HCT116 (cell line): ENCODE results near the gene ZBED2. TPM values are rescaled to one million over a fixed set of nuclear protein-coding genes. Genes with fewer than 3 reads are reported as not detected.

ENCODE experiments used
- ATAC-seq: fragments of 200-7000 bp; cut with Tn5 transposase; 2 replicates; pipeline ENCODE4 v1.9.1; 2020; ENCODE audit warnings: mild to moderate bottlenecking, moderate library complexity
- BruUV-seq: library from RNA; stranded (reverse); fragments of 400-500 nt; replicated peaks from 2 replicates; lab custom pipeline; 2021; lab: Mats Ljungman, UMichigan
- CTCF ChIA-PET: fragments of 300-600 bp; sonication (Branson Sonifier 250); formaldehyde crosslinking; loops from one replicate; lab custom pipeline; 2021; ENCODE audit warnings: antibody characterized with exemption; lab: Charles Lee
- POLR2A ChIA-PET: fragments of 300-600, 350-600 bp; sonication (Branson Sonifier 250); formaldehyde crosslinking; loops from one replicate; lab custom pipeline; 2021; ENCODE audit warnings: antibody characterized with exemption; lab: Charles Lee
- RAD21 ChIA-PET, 2 experiments: fragments of 300-600 bp; sonication (Branson Sonifier 250); formaldehyde crosslinking; loops; one replicate each; lab custom pipeline; 2023; ENCODE audit warnings: low total read pairs in 2 of 2; ENCODE audit not compliant: uncharacterized antibody in 2 of 2, unreplicated experiment in 2 of 2, low non-redundant PET in 1 of 2; lab: Charles Lee
- DNase-seq: peaks from one replicate; pipeline ENCODE4 v3.0.0-alpha.2; 2010; ENCODE audit warnings: low read depth, low spot score
- H2AFZ ChIP-seq: fragments of 200-600 bp; shearing (Covaris generic), sonication (generic); 2 replicates; pipeline ENCODE4 v1.6.1; 2017; ENCODE audit warnings: low read depth, mixed run types, mixed read lengths, antibody characterized with exemption, low read length; ENCODE audit not compliant: poor library complexity, severe bottlenecking
- H3K27ac ChIP-seq: 2 replicates; pipeline ENCODE4 v1.5.1; 2012; ENCODE audit warnings: low read depth, low read length
- H3K27me3 ChIP-seq: fragments of 200-600 bp; sonication (generic); 2 replicates; pipeline ENCODE4 v1.6.1; 2016; ENCODE audit warnings: mixed run types, low read length, mixed read lengths; ENCODE audit not compliant: insufficient read depth
- H3K36me3 ChIP-seq, 2 experiments: fragments of 200-500 bp in 1 of 2; fragments of 200-600 bp in 1 of 2; sonication (Bioruptor generic) in 1 of 2; sonication (generic) in 1 of 2; 2 replicates each; pipeline versions ENCODE4 v1.5.1 to v1.6.1; 2014 to 2016; ENCODE audit warnings: low read length in 2 of 2, inconsistent platforms in 1 of 2, mixed read lengths in 1 of 2, mixed run types in 1 of 2; ENCODE audit not compliant: insufficient read depth in 2 of 2, control insufficient read depth in 1 of 2
- H3K4me1 ChIP-seq, 2 experiments: fragments of 200-600 bp in 1 of 2; sonication (generic) in 1 of 2; 2 replicates each; pipeline versions ENCODE4 v1.5.1 to v1.6.1; 2012 to 2017; ENCODE audit warnings: low read length in 2 of 2, inconsistent platforms in 1 of 2, mild to moderate bottlenecking in 1 of 2, mixed read lengths in 1 of 2, mixed run types in 1 of 2, moderate library complexity in 1 of 2; ENCODE audit not compliant: insufficient read depth in 2 of 2, control insufficient read depth in 1 of 2
- H3K4me2 ChIP-seq: fragments of 200-600 bp; sonication (generic); 2 replicates; pipeline ENCODE4 v1.6.1; 2017; ENCODE audit warnings: mixed run types, low read length, mixed read lengths
- H3K4me3 ChIP-seq, 2 experiments: fragments of 200-600 bp in 1 of 2; sonication (generic) in 1 of 2; replicated peaks in 1 of 2; 2 replicates each; pipeline ENCODE4 v1.5.1; 2011 to 2016; ENCODE audit warnings: low read length in 2 of 2, control low read depth in 1 of 2, low read depth in 1 of 2, mild to moderate bottlenecking in 1 of 2, mixed read lengths in 1 of 2, mixed run types in 1 of 2
- H3K79me2 ChIP-seq: fragments of 200-600 bp; sonication (generic); 2 replicates; pipeline ENCODE4 v1.6.1; 2017; ENCODE audit warnings: mild to moderate bottlenecking, mixed run types, low read length, moderate library complexity, mixed read lengths; ENCODE audit not compliant: insufficient read depth
- H3K9ac ChIP-seq: fragments of 200-600 bp; sonication (generic); 2 replicates; pipeline ENCODE4 v1.6.1; 2016; ENCODE audit warnings: low read length, mixed read lengths
- H3K9me2 ChIP-seq: fragments of 200-600 bp; sonication (generic), shearing (Covaris generic); 2 replicates; pipeline ENCODE4 v1.6.1; 2017; ENCODE audit warnings: mixed run types, mild to moderate bottlenecking, moderate library complexity; ENCODE audit not compliant: insufficient read depth
- H3K9me3 ChIP-seq, 2 experiments: fragments of 200-500 bp in 1 of 2; fragments of 200-600 bp in 1 of 2; sonication (Bioruptor generic) in 1 of 2; sonication (generic) in 1 of 2; 2 replicates each; pipeline ENCODE4 v1.6.1; 2014 to 2017; ENCODE audit warnings: low read length in 2 of 2, mixed read lengths in 2 of 2, inconsistent platforms in 1 of 2, low read depth in 1 of 2, mild to moderate bottlenecking in 1 of 2, mixed run types in 1 of 2, moderate library complexity in 1 of 2; ENCODE audit not compliant: control insufficient read depth in 1 of 2, insufficient read depth in 1 of 2
- H4K20me1 ChIP-seq: fragments of 200-600 bp; sonication (generic), shearing (Covaris generic); 2 replicates; pipeline ENCODE4 v1.6.1; 2017; ENCODE audit warnings: mixed run types, mild to moderate bottlenecking, moderate library complexity; ENCODE audit not compliant: insufficient read depth
- ELF1 ChIP-seq: IDR thresholded peaks from 2 replicates; pipeline ENCODE4 v1.6.1; 2012; ENCODE audit warnings: low read depth, borderline replicate concordance
- EZH2 ChIP-seq: fragments of 200-600 bp; sonication (generic); IDR thresholded peaks from 2 replicates; pipeline ENCODE4 v1.6.1; 2017; ENCODE audit warnings: antibody characterized with exemption, mixed run types
- EZH2phosphoT487 ChIP-seq: fragments of 200-600 bp; IDR thresholded peaks from 2 replicates; pipeline ENCODE4 v1.6.1; 2018; ENCODE audit warnings: antibody characterized with exemption, borderline replicate concordance
- FOSL1 ChIP-seq: IDR thresholded peaks from 2 replicates; pipeline ENCODE4 v1.6.1; 2012; ENCODE audit warnings: low read depth
- POLR2A ChIP-seq: IDR thresholded peaks from 2 replicates; pipeline ENCODE4 v1.7.0; 2011; ENCODE audit warnings: borderline replicate concordance; ENCODE audit not compliant: insufficient read depth, insufficient read length; ENCODE audit errors: extremely low read depth
- RAD21 ChIP-seq: IDR thresholded peaks from 2 replicates; pipeline ENCODE4 v1.6.1; 2012; ENCODE audit warnings: low read depth, mild to moderate bottlenecking
- SP1 ChIP-seq: IDR thresholded peaks from 2 replicates; pipeline ENCODE4 v1.6.1; 2012; ENCODE audit warnings: low read depth
- ZFX ChIP-seq: fragments of 450-650 bp; IDR thresholded peaks from 2 replicates; pipeline ENCODE4 v1.6.1; 2017
- ZNF274 ChIP-seq: fragments of 200-500 bp; sonication (Bioruptor generic); IDR thresholded peaks from 2 replicates; pipeline ENCODE4 v1.6.1; 2014; ENCODE audit warnings: mild to moderate bottlenecking, low read depth, low read length, inconsistent platforms
- intact Hi-C: fragments of 100-400 bp; cut with micrococcal nuclease; formaldehyde crosslinking; loops from 2 replicates; pipeline ENCODE4 v1.10.0; 2022
- total RNA-seq: library from RNA; stranded (reverse); gene quantifications from one replicate; pipeline ENCODE4 v1.2.1, GENCODE V29; 2021; ENCODE audit not compliant: unreplicated experiment
- TF ChIP-seq, protein P1 (sequence below): IDR thresholded peaks from 2 replicates; pipeline ENCODE4 v1.6.1; 2011; ENCODE audit warnings: mild to moderate bottlenecking, low read length, moderate library complexity; ENCODE audit not compliant: insufficient replicate concordance; ENCODE audit errors: extremely low read depth
- TF ChIP-seq, protein P2 (sequence below), 3 experiments: fragments of 200-600 bp in 1 of 3; sonication (generic) in 1 of 3; IDR thresholded peaks in 2 of 3; conservative IDR thresholded peaks in 1 of 3; 2 replicates each; pipeline ENCODE4 v1.5.1; 2012 to 2017; ENCODE audit warnings: low read depth in 2 of 3, low read length in 2 of 3, antibody characterized with exemption in 1 of 3, borderline replicate concordance in 1 of 3, control low read depth in 1 of 3, mild to moderate bottlenecking in 1 of 3, mixed read lengths in 1 of 3, mixed run types in 1 of 3, moderate library complexity in 1 of 3; ENCODE audit not compliant: insufficient read depth in 1 of 3
- TF ChIP-seq, protein P3 (sequence below): IDR thresholded peaks from 2 replicates; pipeline ENCODE4 v1.6.1; 2012
- TF ChIP-seq, protein P4 (sequence below): IDR thresholded peaks from 2 replicates; pipeline ENCODE4 v1.6.1; 2012; ENCODE audit warnings: low read depth

ZBED2 gene
- total RNA-seq, 1 experiment from 2014 or later = 16.1 TPM

DNA sequence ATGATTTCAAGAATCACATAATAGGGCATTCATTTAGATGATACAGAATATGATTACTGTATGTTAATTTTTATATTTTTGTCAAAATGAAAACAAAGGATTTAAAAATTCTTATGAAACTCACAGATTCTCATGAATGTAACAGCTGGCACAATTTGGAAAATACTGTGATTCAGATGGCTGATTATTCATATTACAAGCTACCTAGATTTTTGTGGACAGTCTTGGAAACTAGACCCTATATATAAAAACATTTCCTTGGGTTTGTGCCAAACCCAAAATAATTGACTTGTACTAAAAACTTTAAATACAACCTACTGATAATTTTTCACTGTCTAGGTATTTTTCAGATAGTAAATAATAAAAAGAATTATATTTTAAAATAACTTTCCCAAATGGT is 26.2 kb downstream of the ZBED2 start:
- intact Hi-C loops = no loop called here
- Histone ChIP-seq H3K27me3 (no peaks in the 10 kb centered on the region), H4K20me1 (no peaks in the 10 kb centered on the region), H2AFZ (no peak overlapping the region), H3K4me3 (no peak overlapping the region), H3K4me1 (peaks cover 8 to 10% of the 10 kb centered on the region in 2 experiments), H3K36me3 (no peaks in the 10 kb centered on the region), H3K9me2 (no peaks in the 10 kb centered on the region), H3K79me2 (no peaks in the 10 kb centered on the region), H3K4me2 (no peak overlapping the region), H3K9ac (no peak overlapping the region), H3K27ac (no peak overlapping the region), H3K9me3 (no peaks in the 10 kb centered on the region)
- ChIA-PET POLR2A (no interaction called here), CTCF (interaction anchor here (0.9 kb wide), 1 partner anchor 9 kb away, joined by 3 read pairs; no protein-coding TSS in a partner anchor), RAD21 (no interaction called here)
- TF ChIP-seq POLR2A = no peak
- DNase-seq (no peak), ATAC-seq (no peak)
- no TSS peak for BruUV-seq

DNA sequence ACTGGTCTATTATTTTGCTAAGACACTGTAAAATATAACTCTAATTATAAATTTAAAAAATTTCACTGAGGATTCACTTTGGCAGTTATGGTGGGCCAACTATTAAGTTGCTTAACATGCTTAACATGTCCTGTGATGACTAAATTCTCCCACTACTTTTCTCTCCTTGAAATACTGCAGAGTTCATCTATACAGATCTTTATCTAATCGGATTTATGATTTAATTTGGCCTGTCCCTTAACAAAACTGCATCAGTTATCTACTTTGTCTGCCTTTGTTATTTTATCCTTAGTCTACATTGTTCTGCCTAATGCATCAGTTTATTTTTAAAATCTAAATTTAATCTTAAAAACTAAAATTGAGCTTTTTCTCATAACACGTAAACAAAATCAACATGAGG is 26.8 kb downstream of the ZBED2 start:
- H3K27me3 ChIP-seq = no peaks in the 10 kb centered on the region
- CTCF ChIA-PET = no interaction called here
- ATAC-seq (no peak), DNase-seq (no peak)
- no peak overlapping the region for H3K4me2 ChIP-seq
- no peaks in the 10 kb centered on the region for H3K9me2 ChIP-seq
- H3K36me3 ChIP-seq = no peaks in the 10 kb centered on the region
- intact Hi-C loops = no loop called here
- H3K27ac ChIP-seq = no peak overlapping the region
- peaks cover 8 to 10% of the 10 kb centered on the region in 2 experiments for H3K4me1 ChIP-seq
- no peaks in the 10 kb centered on the region for H4K20me1 ChIP-seq
- no peaks in the 10 kb centered on the region for H3K9me3 ChIP-seq
- RAD21 ChIA-PET = no interaction called here
- no TSS peak for BruUV-seq
- no peak overlapping the region for H2AFZ ChIP-seq
- H3K4me3 ChIP-seq = no peak overlapping the region
- POLR2A ChIA-PET = no interaction called here
- no peaks in the 10 kb centered on the region for H3K79me2 ChIP-seq
- H3K9ac ChIP-seq = no peak overlapping the region
- TF ChIP-seq, protein P1, sequence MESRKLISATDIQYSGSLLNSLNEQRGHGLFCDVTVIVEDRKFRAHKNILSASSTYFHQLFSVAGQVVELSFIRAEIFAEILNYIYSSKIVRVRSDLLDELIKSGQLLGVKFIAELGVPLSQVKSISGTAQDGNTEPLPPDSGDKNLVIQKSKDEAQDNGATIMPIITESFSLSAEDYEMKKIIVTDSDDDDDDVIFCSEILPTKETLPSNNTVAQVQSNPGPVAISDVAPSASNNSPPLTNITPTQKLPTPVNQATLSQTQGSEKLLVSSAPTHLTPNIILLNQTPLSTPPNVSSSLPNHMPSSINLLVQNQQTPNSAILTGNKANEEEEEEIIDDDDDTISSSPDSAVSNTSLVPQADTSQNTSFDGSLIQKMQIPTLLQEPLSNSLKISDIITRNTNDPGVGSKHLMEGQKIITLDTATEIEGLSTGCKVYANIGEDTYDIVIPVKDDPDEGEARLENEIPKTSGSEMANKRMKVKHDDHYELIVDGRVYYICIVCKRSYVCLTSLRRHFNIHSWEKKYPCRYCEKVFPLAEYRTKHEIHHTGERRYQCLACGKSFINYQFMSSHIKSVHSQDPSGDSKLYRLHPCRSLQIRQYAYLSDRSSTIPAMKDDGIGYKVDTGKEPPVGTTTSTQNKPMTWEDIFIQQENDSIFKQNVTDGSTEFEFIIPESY = no peak
- TF ChIP-seq, protein P2, sequence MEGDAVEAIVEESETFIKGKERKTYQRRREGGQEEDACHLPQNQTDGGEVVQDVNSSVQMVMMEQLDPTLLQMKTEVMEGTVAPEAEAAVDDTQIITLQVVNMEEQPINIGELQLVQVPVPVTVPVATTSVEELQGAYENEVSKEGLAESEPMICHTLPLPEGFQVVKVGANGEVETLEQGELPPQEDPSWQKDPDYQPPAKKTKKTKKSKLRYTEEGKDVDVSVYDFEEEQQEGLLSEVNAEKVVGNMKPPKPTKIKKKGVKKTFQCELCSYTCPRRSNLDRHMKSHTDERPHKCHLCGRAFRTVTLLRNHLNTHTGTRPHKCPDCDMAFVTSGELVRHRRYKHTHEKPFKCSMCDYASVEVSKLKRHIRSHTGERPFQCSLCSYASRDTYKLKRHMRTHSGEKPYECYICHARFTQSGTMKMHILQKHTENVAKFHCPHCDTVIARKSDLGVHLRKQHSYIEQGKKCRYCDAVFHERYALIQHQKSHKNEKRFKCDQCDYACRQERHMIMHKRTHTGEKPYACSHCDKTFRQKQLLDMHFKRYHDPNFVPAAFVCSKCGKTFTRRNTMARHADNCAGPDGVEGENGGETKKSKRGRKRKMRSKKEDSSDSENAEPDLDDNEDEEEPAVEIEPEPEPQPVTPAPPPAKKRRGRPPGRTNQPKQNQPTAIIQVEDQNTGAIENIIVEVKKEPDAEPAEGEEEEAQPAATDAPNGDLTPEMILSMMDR (IDR thresholded peaks at IDR 0.05 in 2 of 3, conservative IDR thresholded peaks at IDR 0.05 in 1 of 3; ENCODE audit: borderline replicate concordance in 1 of 3, insufficient read depth in 1 of 3, low read depth in 2 of 3, low read length in 2 of 3) = no peak
- TF ChIP-seq RAD21 (no peak), FOSL1 (no peak), POLR2A (no peak), ZNF274 (no peak), EZH2 (no peak), EZH2phosphoT487 (no peak), ZFX (no peak), SP1 (no peak), ELF1 (no peak)
- TF ChIP-seq, protein P3, sequence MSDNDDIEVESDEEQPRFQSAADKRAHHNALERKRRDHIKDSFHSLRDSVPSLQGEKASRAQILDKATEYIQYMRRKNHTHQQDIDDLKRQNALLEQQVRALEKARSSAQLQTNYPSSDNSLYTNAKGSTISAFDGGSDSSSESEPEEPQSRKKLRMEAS = no peak
- TF ChIP-seq, protein P4, sequence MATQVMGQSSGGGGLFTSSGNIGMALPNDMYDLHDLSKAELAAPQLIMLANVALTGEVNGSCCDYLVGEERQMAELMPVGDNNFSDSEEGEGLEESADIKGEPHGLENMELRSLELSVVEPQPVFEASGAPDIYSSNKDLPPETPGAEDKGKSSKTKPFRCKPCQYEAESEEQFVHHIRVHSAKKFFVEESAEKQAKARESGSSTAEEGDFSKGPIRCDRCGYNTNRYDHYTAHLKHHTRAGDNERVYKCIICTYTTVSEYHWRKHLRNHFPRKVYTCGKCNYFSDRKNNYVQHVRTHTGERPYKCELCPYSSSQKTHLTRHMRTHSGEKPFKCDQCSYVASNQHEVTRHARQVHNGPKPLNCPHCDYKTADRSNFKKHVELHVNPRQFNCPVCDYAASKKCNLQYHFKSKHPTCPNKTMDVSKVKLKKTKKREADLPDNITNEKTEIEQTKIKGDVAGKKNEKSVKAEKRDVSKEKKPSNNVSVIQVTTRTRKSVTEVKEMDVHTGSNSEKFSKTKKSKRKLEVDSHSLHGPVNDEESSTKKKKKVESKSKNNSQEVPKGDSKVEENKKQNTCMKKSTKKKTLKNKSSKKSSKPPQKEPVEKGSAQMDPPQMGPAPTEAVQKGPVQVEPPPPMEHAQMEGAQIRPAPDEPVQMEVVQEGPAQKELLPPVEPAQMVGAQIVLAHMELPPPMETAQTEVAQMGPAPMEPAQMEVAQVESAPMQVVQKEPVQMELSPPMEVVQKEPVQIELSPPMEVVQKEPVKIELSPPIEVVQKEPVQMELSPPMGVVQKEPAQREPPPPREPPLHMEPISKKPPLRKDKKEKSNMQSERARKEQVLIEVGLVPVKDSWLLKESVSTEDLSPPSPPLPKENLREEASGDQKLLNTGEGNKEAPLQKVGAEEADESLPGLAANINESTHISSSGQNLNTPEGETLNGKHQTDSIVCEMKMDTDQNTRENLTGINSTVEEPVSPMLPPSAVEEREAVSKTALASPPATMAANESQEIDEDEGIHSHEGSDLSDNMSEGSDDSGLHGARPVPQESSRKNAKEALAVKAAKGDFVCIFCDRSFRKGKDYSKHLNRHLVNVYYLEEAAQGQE = no peak
